ENCODE data around the gene ZNF175. TPM values are rescaled to one million over a fixed set of nuclear protein-coding genes. Genes with fewer than 3 reads are reported as not detected.

Gene ZNF175
- total and polyA plus RNA-seq, 9 of the 15 experiments (the other 6 are each of a cell fraction or from before 2014, with no cell fraction given) = 3.7 to 37.9 (median 14.0) TPM

GRCh38 chr19:51598159-51598915 lies 27.3 kb downstream of the ZNF175 start (continued):
- TF ChIP-seq PRDM10 (IDR thresholded peaks at IDR 0.05; ENCODE audit: partially characterized antibody) (no peak), UBTF (IDR thresholded peaks at IDR 0.05; ENCODE audit: borderline replicate concordance in 1 of 2, low read depth in 2 of 2, low read length in 2 of 2) (no peak), HMGXB4 (CRISPR knock-in tag; IDR thresholded peaks at IDR 0.05) (no peak), ZNF589 (CRISPR knock-in tag; IDR thresholded peaks at IDR 0.05; ENCODE audit: low read depth) (no peak), RBFOX2 (IDR thresholded peaks at IDR 0.05; ENCODE audit: low read depth, low read length) (no peak), IRF9 (tag; IDR thresholded peaks at IDR 0.05) (no peak), HNRNPK (IDR thresholded peaks at IDR 0.05; ENCODE audit: low read depth, low read length, poor library complexity, severe bottlenecking) (no peak), RBM34 (IDR thresholded peaks at IDR 0.05; ENCODE audit: borderline replicate concordance, insufficient read depth, low read length) (no peak), E2F5 (CRISPR knock-in tag; IDR thresholded peaks at IDR 0.05) (no peak), ETV5 (CRISPR knock-in tag; IDR thresholded peaks at IDR 0.05; ENCODE audit: low read depth) (no peak), TRIM25 (IDR thresholded peaks at IDR 0.05; ENCODE audit: borderline replicate concordance) (no peak)

Data from K562 (cell line).